ENCODE data around the gene ZBTB16. TPM values are rescaled to one million over a fixed set of nuclear protein-coding genes. Genes with fewer than 3 reads are reported as not detected.
A peak's percentile ranks its signal among the peaks of the same experiment; 100 is the strongest.

ZBTB16 gene
- polyA plus RNA-seq, 1 donor from 2014 or later: 0.45 TPM

DNA sequence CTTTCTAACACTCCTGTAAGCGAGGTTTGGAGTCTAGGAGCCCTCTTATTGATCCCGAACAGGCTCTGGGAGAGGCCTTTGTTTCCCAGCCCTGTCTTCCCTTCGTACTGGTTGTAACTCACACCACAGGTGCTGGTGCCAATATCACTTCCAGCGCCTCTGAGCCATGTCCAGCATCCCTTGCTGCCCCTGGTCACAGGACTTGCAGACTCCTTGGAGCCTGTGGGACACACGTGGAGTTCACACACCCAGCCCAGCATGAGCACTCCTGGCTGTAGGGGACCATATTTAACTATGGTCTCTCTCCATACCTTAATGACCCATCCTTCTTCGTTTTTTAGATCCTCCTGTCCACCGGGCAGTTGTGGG is 2.2 kb downstream of the ZBTB16 start:
- H3K36me3 ChIP-seq (ENCODE audit: insufficient read depth, low read length): no peaks in the 10 kb centered on the region
- H3F3A ChIP-seq (ENCODE audit: insufficient read depth, low read length, poor library complexity, severe bottlenecking): no peaks in the 10 kb centered on the region
- no peaks in the 10 kb centered on the region for H4K20me1 ChIP-seq (ENCODE audit: insufficient read depth)
- no peaks in the 10 kb centered on the region for H3K9me2 ChIP-seq (ENCODE audit: insufficient read depth, low read length)
- peak overlapping the region; percentile 94 for H3K4me3 ChIP-seq (ENCODE audit: low read length)
- H2AFZ ChIP-seq (ENCODE audit: low read depth, low read length): no peak overlapping the region
- H3K4me2 ChIP-seq (ENCODE audit: low read length): peak overlapping the region; percentile 55
- peak overlapping the region; percentile 63 for H3K9ac ChIP-seq (ENCODE audit: low read length)
- peaks cover 52% of the 10 kb centered on the region for H3K79me2 ChIP-seq (replicated peaks; ENCODE audit: insufficient read depth, low read length)
- peaks cover 21% of the 10 kb centered on the region for H3K27me3 ChIP-seq (ENCODE audit: insufficient read depth, low read depth, low read length)
- H3K9me3 ChIP-seq (ENCODE audit: low read length): no peaks in the 10 kb centered on the region
- H3K27ac ChIP-seq (ENCODE audit: low read length): no peak overlapping the region
- TF ChIP-seq SMC3 (conservative IDR thresholded peaks at IDR 0.05; ENCODE audit: poor library complexity): no peak
- TF ChIP-seq EZH2 (IDR thresholded peaks at IDR 0.05; ENCODE audit: borderline replicate concordance, insufficient read depth, low read length, poor library complexity, severe bottlenecking): no peak
- TF ChIP-seq POLR2AphosphoS5 (IDR thresholded peaks at IDR 0.05): no peak
- no peak for TF ChIP-seq TAF1 (IDR thresholded peaks at IDR 0.05; ENCODE audit: low read depth)
- TF ChIP-seq MXI1 (conservative IDR thresholded peaks at IDR 0.05; ENCODE audit: poor library complexity, severe bottlenecking): no peak
- TF ChIP-seq, protein P1, sequence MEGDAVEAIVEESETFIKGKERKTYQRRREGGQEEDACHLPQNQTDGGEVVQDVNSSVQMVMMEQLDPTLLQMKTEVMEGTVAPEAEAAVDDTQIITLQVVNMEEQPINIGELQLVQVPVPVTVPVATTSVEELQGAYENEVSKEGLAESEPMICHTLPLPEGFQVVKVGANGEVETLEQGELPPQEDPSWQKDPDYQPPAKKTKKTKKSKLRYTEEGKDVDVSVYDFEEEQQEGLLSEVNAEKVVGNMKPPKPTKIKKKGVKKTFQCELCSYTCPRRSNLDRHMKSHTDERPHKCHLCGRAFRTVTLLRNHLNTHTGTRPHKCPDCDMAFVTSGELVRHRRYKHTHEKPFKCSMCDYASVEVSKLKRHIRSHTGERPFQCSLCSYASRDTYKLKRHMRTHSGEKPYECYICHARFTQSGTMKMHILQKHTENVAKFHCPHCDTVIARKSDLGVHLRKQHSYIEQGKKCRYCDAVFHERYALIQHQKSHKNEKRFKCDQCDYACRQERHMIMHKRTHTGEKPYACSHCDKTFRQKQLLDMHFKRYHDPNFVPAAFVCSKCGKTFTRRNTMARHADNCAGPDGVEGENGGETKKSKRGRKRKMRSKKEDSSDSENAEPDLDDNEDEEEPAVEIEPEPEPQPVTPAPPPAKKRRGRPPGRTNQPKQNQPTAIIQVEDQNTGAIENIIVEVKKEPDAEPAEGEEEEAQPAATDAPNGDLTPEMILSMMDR (IDR thresholded peaks at IDR 0.05; ENCODE audit: poor library complexity, severe bottlenecking): no peak
- TF ChIP-seq RAD21 (conservative IDR thresholded peaks at IDR 0.05): no peak
- TF ChIP-seq, protein P2, sequence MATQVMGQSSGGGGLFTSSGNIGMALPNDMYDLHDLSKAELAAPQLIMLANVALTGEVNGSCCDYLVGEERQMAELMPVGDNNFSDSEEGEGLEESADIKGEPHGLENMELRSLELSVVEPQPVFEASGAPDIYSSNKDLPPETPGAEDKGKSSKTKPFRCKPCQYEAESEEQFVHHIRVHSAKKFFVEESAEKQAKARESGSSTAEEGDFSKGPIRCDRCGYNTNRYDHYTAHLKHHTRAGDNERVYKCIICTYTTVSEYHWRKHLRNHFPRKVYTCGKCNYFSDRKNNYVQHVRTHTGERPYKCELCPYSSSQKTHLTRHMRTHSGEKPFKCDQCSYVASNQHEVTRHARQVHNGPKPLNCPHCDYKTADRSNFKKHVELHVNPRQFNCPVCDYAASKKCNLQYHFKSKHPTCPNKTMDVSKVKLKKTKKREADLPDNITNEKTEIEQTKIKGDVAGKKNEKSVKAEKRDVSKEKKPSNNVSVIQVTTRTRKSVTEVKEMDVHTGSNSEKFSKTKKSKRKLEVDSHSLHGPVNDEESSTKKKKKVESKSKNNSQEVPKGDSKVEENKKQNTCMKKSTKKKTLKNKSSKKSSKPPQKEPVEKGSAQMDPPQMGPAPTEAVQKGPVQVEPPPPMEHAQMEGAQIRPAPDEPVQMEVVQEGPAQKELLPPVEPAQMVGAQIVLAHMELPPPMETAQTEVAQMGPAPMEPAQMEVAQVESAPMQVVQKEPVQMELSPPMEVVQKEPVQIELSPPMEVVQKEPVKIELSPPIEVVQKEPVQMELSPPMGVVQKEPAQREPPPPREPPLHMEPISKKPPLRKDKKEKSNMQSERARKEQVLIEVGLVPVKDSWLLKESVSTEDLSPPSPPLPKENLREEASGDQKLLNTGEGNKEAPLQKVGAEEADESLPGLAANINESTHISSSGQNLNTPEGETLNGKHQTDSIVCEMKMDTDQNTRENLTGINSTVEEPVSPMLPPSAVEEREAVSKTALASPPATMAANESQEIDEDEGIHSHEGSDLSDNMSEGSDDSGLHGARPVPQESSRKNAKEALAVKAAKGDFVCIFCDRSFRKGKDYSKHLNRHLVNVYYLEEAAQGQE (IDR thresholded peaks at IDR 0.05; ENCODE audit: borderline replicate concordance): no peak
- no peak for TF ChIP-seq EP300 (conservative IDR thresholded peaks at IDR 0.05; ENCODE audit: poor library complexity, severe bottlenecking)

DNA sequence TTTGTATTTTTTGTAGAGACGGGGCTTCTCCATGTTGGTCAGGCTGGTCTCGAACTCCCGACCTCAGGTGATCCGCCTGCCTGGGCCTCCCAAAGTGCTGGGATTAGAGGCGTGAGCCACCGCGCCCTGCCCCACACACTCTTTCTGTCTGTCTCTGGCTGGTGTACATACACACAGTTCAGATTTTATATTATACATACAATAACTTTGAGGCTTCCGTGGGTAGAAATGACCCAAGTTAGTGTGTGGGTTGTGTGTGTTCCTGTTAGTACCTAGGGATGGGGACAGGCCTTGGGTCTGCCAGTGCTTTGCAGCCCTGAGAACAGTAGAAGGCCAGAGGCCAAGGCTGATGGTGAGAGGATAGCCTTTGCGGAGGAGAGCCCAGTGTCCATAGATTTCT is 2.8 kb downstream of the ZBTB16 start:
- no peak overlapping the region for H3K9ac ChIP-seq (ENCODE audit: low read length)
- no peaks in the 10 kb centered on the region for H4K20me1 ChIP-seq (ENCODE audit: insufficient read depth)
- no peaks in the 10 kb centered on the region for H3K36me3 ChIP-seq (ENCODE audit: insufficient read depth, low read length)
- H3K9me3 ChIP-seq (ENCODE audit: low read length): no peaks in the 10 kb centered on the region
- H3K79me2 ChIP-seq (replicated peaks; ENCODE audit: insufficient read depth, low read length): peaks cover 56% of the 10 kb centered on the region
- no peak overlapping the region for H3K27ac ChIP-seq (ENCODE audit: low read length)
- H2AFZ ChIP-seq (ENCODE audit: low read depth, low read length): no peak overlapping the region
- H3K27me3 ChIP-seq (ENCODE audit: insufficient read depth, low read depth, low read length): peaks cover 21% of the 10 kb centered on the region
- H3F3A ChIP-seq (ENCODE audit: insufficient read depth, low read length, poor library complexity, severe bottlenecking): no peaks in the 10 kb centered on the region
- no peak for TF ChIP-seq POLR2AphosphoS5 (IDR thresholded peaks at IDR 0.05)
- TF ChIP-seq SMC3 (conservative IDR thresholded peaks at IDR 0.05; ENCODE audit: poor library complexity): no peak
- TF ChIP-seq EP300 (conservative IDR thresholded peaks at IDR 0.05; ENCODE audit: poor library complexity, severe bottlenecking): no peak
- TF ChIP-seq MXI1 (conservative IDR thresholded peaks at IDR 0.05; ENCODE audit: poor library complexity, severe bottlenecking): no peak
- no peak for TF ChIP-seq RAD21 (conservative IDR thresholded peaks at IDR 0.05)
- TF ChIP-seq, protein P1 (IDR thresholded peaks at IDR 0.05; ENCODE audit: poor library complexity, severe bottlenecking): no peak
- TF ChIP-seq TAF1 (IDR thresholded peaks at IDR 0.05; ENCODE audit: low read depth): no peak
- TF ChIP-seq, protein P2 (IDR thresholded peaks at IDR 0.05; ENCODE audit: borderline replicate concordance): no peak
- no peak for TF ChIP-seq EZH2 (IDR thresholded peaks at IDR 0.05; ENCODE audit: borderline replicate concordance, insufficient read depth, low read length, poor library complexity, severe bottlenecking)
- no peak overlapping the region for H3K4me3 ChIP-seq (ENCODE audit: low read length)
- no peaks in the 10 kb centered on the region for H3K9me2 ChIP-seq (ENCODE audit: insufficient read depth, low read length)
- H3K4me2 ChIP-seq (ENCODE audit: low read length): no peak overlapping the region
